H9 (cell line): ENCODE measurements around the gene SCIN. TPM values are rescaled to one million over a fixed set of nuclear protein-coding genes. Genes with fewer than 3 reads are reported as not detected.

Experiments
- DNase-seq: peaks from one replicate; pipeline ENCODE4 v3.0.0-alpha.2; 2017
- H2AFZ ChIP-seq: one replicate; pipeline ENCODE4 v1.6.1; 2013; ENCODE audit warnings: mild to moderate bottlenecking, low read length, control low read depth, moderate library complexity
- H2AK5ac ChIP-seq: 2 replicates; pipeline ENCODE4 v1.6.1; 2013; ENCODE audit warnings: low read length, control low read depth, mixed read lengths; ENCODE audit not compliant: insufficient read length
- H2BK120ac ChIP-seq: one replicate; pipeline ENCODE4 v1.6.1; 2013; ENCODE audit warnings: low read depth, mild to moderate bottlenecking, low read length, control low read depth, inconsistent platforms; ENCODE audit not compliant: poor library complexity, severe bottlenecking
- H2BK12ac ChIP-seq: 2 replicates; pipeline ENCODE4 v1.6.1; 2013; ENCODE audit warnings: low read length, control low read depth, mixed read lengths, low read depth; ENCODE audit not compliant: insufficient read length
- H2BK15ac ChIP-seq: 2 replicates; pipeline ENCODE4 v1.6.1; 2013; ENCODE audit warnings: low read depth, low read length, control low read depth
- H2BK20ac ChIP-seq: one replicate; pipeline ENCODE4 v1.6.1; 2013; ENCODE audit warnings: low read depth, mild to moderate bottlenecking, low read length, control low read depth, inconsistent platforms; ENCODE audit not compliant: poor library complexity, severe bottlenecking
- H2BK5ac ChIP-seq: 2 replicates; pipeline ENCODE4 v1.6.1; 2013; ENCODE audit warnings: low read length, control low read depth, mixed read lengths; ENCODE audit not compliant: insufficient read length
- H3K14ac ChIP-seq: 2 replicates; pipeline ENCODE4 v1.6.1; 2013; ENCODE audit warnings: low read length, control low read depth; ENCODE audit not compliant: insufficient read depth
- H3K18ac ChIP-seq: 2 replicates; pipeline ENCODE4 v1.6.1; 2013; ENCODE audit warnings: low read depth, mild to moderate bottlenecking, mixed read lengths, low read length, control low read depth; ENCODE audit not compliant: insufficient read length
- H3K23ac ChIP-seq: 2 replicates; pipeline ENCODE4 v1.6.1; 2013; ENCODE audit warnings: low read length, control low read depth, mixed read lengths, low read depth; ENCODE audit not compliant: insufficient read length
- H3K23me2 ChIP-seq: 2 replicates; pipeline ENCODE4 v1.6.1; 2013; ENCODE audit warnings: low read depth, mild to moderate bottlenecking, mixed read lengths, low read length, control low read depth; ENCODE audit not compliant: insufficient read length, poor library complexity, severe bottlenecking
- H3K27ac ChIP-seq: 2 replicates; pipeline ENCODE4 v1.5.1; 2013; ENCODE audit warnings: low read length, control low read depth, mixed read lengths, low read depth; ENCODE audit not compliant: insufficient read length
- H3K27me3 ChIP-seq: 2 replicates; pipeline ENCODE4 v1.6.1; 2013; ENCODE audit warnings: low read length, control low read depth, inconsistent platforms; ENCODE audit not compliant: insufficient read depth
- H3K4ac ChIP-seq: 2 replicates; pipeline ENCODE4 v1.6.1; 2013; ENCODE audit warnings: low read depth, mild to moderate bottlenecking, control low read depth, inconsistent platforms, low read length, moderate library complexity
- H3K4me1 ChIP-seq: 2 replicates; pipeline ENCODE4 v1.6.1; 2013; ENCODE audit warnings: low read length, control low read depth, inconsistent platforms; ENCODE audit not compliant: insufficient read depth
- H3K4me2 ChIP-seq: 2 replicates; pipeline ENCODE4 v1.6.1; 2013; ENCODE audit warnings: low read length, control low read depth, mixed read lengths; ENCODE audit not compliant: insufficient read length, insufficient read depth
- H3K56ac ChIP-seq: 2 replicates; pipeline ENCODE4 v1.6.1; 2013; ENCODE audit warnings: low read depth, mild to moderate bottlenecking, mixed read lengths, low read length, control low read depth; ENCODE audit not compliant: insufficient read length
- H3K79me1 ChIP-seq: 2 replicates; pipeline ENCODE4 v1.6.1; 2013; ENCODE audit warnings: low read depth, mild to moderate bottlenecking, moderate library complexity, low read length, control low read depth, inconsistent platforms; ENCODE audit not compliant: insufficient read depth, poor library complexity, severe bottlenecking
- H3K79me2 ChIP-seq: 2 replicates; pipeline ENCODE4 v1.6.1; 2013; ENCODE audit warnings: low read length, control low read depth, inconsistent platforms; ENCODE audit not compliant: insufficient read depth
- H3K9ac ChIP-seq: 2 replicates; pipeline ENCODE4 v1.6.1; 2013; ENCODE audit warnings: low read length, control low read depth, mixed read lengths; ENCODE audit not compliant: insufficient read length; ENCODE audit errors: extremely low read depth
- H3K9me3 ChIP-seq: one replicate; pipeline ENCODE4 v1.6.1; 2013; ENCODE audit warnings: low read depth, low read length, inconsistent platforms; ENCODE audit not compliant: control insufficient read depth
- H3T11ph ChIP-seq: one replicate; pipeline ENCODE4 v1.6.1; 2013; ENCODE audit warnings: mild to moderate bottlenecking, low read length, control low read depth, inconsistent platforms
- H4K20me1 ChIP-seq: one replicate; pipeline ENCODE4 v1.6.1; 2013; ENCODE audit not compliant: control insufficient read depth, insufficient read length, insufficient read depth
- H4K5ac ChIP-seq: 2 replicates; pipeline ENCODE4 v1.6.1; 2013; ENCODE audit warnings: low read depth, mild to moderate bottlenecking, mixed read lengths, low read length, control low read depth; ENCODE audit not compliant: insufficient read length
- H4K8ac ChIP-seq: replicated peaks from 2 replicates; pipeline ENCODE4 v1.6.1; 2013; ENCODE audit warnings: low read length, control low read depth, mixed read lengths, low read depth; ENCODE audit not compliant: insufficient read length
- H4K91ac ChIP-seq: 2 replicates; pipeline ENCODE4 v1.6.1; 2013; ENCODE audit warnings: low read depth, mild to moderate bottlenecking, moderate library complexity, mixed read lengths, low read length, control low read depth; ENCODE audit not compliant: insufficient read length
- H3K27ac Mint-ChIP-seq, 3 experiments: 2 replicates in 2 of 3; 3 replicates in 1 of 3; pipeline ENCODE4 v1.8.0; 2020 to 2021; ENCODE audit warnings: mixed read lengths in 3 of 3, mild to moderate bottlenecking in 1 of 3, moderate library complexity in 1 of 3
- H3K27me3 Mint-ChIP-seq: 2 replicates; pipeline ENCODE4 v1.8.0; 2021; ENCODE audit warnings: low read depth, mild to moderate bottlenecking, moderate library complexity, mixed read lengths
- H3K36me3 Mint-ChIP-seq, 3 experiments: 2 replicates in 2 of 3; 3 replicates in 1 of 3; pipeline ENCODE4 v1.8.0; 2020 to 2021; ENCODE audit warnings: low read depth in 3 of 3, mixed read lengths in 3 of 3; ENCODE audit not compliant: insufficient read depth in 1 of 3
- H3K4me1 Mint-ChIP-seq, 2 experiments: 2 replicates each; pipeline ENCODE4 v1.8.0; 2020; ENCODE audit warnings: mixed read lengths in 2 of 2
- H3K4me3 Mint-ChIP-seq, 2 experiments: 2 replicates in 1 of 2; 3 replicates in 1 of 2; pipeline ENCODE4 v1.8.0; 2020 to 2021; ENCODE audit warnings: mild to moderate bottlenecking in 2 of 2, mixed read lengths in 2 of 2, moderate library complexity in 1 of 2
- H3K9me3 Mint-ChIP-seq, 2 experiments: 2 replicates in 1 of 2; 3 replicates in 1 of 2; pipeline ENCODE4 v1.8.0; 2020; ENCODE audit warnings: mild to moderate bottlenecking in 2 of 2, mixed read lengths in 2 of 2, moderate library complexity in 1 of 2
- CTCF ChIP-seq: fragments of 200-600 bp; sonication (generic); conservative IDR thresholded peaks from 3 replicates; pipeline ENCODE4 v1.8.0; 2021; ENCODE audit warnings: antibody characterized with exemption, mild to moderate bottlenecking
- total RNA-seq: library from RNA; stranded (reverse); gene quantifications from 2 replicates; pipeline ENCODE4 v1.2.1, GENCODE V29; 2021

Gene SCIN
- total RNA-seq, 1 experiment from 2014 or later, result 0.44 TPM

- Histone ChIP-seq H3K18ac (no peak overlapping the region), H3K27me3 (no peaks in the 10 kb centered on the region), H3K9ac (no peak overlapping the region), H4K5ac (no peak overlapping the region), H2BK120ac (no peak overlapping the region), H4K20me1 (no peaks in the 10 kb centered on the region), H3K4ac (no peak overlapping the region), H4K8ac (no peak overlapping the region), H3K79me1 (no peaks in the 10 kb centered on the region), H2BK12ac (no peak overlapping the region), H3K14ac (no peak overlapping the region), H2AFZ (no peak overlapping the region), H3K9me3 (no peaks in the 10 kb centered on the region), H3K4me1 (no peaks in the 10 kb centered on the region), H2AK5ac (no peak overlapping the region), H2BK20ac (no peak overlapping the region), H2BK15ac (no peak overlapping the region), H3K4me2 (no peak overlapping the region), H3K27ac (no peak overlapping the region), H3K56ac (no peak overlapping the region), H3K23ac (no peak overlapping the region), H4K91ac (no peak overlapping the region), H3T11ph (no peak overlapping the region), H2BK5ac (no peak overlapping the region), H3K23me2 (no peaks in the 10 kb centered on the region), H3K79me2 (no peaks in the 10 kb centered on the region)
- no peak overlapping the region for H3K4me3 Mint-ChIP-seq
- no peaks in the 10 kb centered on the region for H3K9me3 Mint-ChIP-seq
- peaks cover 9 to 14% of the 10 kb centered on the region in 2 experiments for H3K4me1 Mint-ChIP-seq
- no peak for TF ChIP-seq CTCF
- no peaks in the 10 kb centered on the region for H3K36me3 Mint-ChIP-seq
- no peak for DNase-seq
- no peak overlapping the region; a peak in 1 of 7 replicates for H3K27ac Mint-ChIP-seq
- H3K27me3 Mint-ChIP-seq, result no peaks in the 10 kb centered on the region
Measured at GRCh38 chr7:12620371-12620770, 49.9 kb downstream of the SCIN start.
